Natural killer cell treated with Interleukin-12 subunit alpha and Interleukin-12 subunit beta and Interleukin-15 and Interleukin-18, amount 100 ng/mL, for 72 hours (primary cell): Measurements from ENCODE around the gene GOLGA6D. TPM values are rescaled to one million over a fixed set of nuclear protein-coding genes. Genes with fewer than 3 reads are reported as not detected.
"Not testable (repeated sequence)": the region's sequence is repeated elsewhere in the genome, so short reads cannot be mapped to it uniquely, and the experiment has no call there.

ENCODE experiments used
- ATAC-seq, 2 donors: fragments of 150-1000 bp; cut with Tn5 transposase in 1 of 2; sonication (Bioruptor Pico), chemical (Tn5 transposase) in 1 of 2; 2 replicates each; pipeline ENCODE4 v1.10.0; 2021
- DNase-seq: peaks from one replicate; pipeline ENCODE4 v3.0.0; 2022; ENCODE audit warnings: low spot score
- H3K27ac Mint-ChIP-seq, 2 donors: 1 replicate in 1 of 2; 2 replicates in 1 of 2; pipeline ENCODE4 v1.8.0; 2022; ENCODE audit warnings: mixed read lengths in 2 of 2, mild to moderate bottlenecking in 1 of 2, moderate library complexity in 1 of 2
- H3K27me3 Mint-ChIP-seq, 2 donors: 1 replicate in 1 of 2; 2 replicates in 1 of 2; pipeline ENCODE4 v1.8.0; 2022; ENCODE audit warnings: mixed read lengths in 2 of 2
- H3K36me3 Mint-ChIP-seq: one replicate; pipeline ENCODE4 v1.8.0; 2022; ENCODE audit warnings: mixed read lengths
- H3K4me1 Mint-ChIP-seq, 2 donors: 1 replicate in 1 of 2; 2 replicates in 1 of 2; pipeline ENCODE4 v1.8.0; 2022; ENCODE audit warnings: low read depth in 2 of 2, mixed read lengths in 2 of 2, mild to moderate bottlenecking in 1 of 2
- H3K4me3 Mint-ChIP-seq: one replicate; pipeline ENCODE4 v1.8.0; 2022; ENCODE audit warnings: mixed read lengths
- H3K9me3 Mint-ChIP-seq: 2 replicates; pipeline ENCODE4 v1.8.0; 2022; ENCODE audit warnings: mixed read lengths
- total RNA-seq, 2 donors: library from RNA; stranded (reverse); gene quantifications; one replicate each; pipeline ENCODE4 v1.2.3, GENCODE V29; 2022

GOLGA6D gene
- total RNA-seq, result not detected

DNA sequence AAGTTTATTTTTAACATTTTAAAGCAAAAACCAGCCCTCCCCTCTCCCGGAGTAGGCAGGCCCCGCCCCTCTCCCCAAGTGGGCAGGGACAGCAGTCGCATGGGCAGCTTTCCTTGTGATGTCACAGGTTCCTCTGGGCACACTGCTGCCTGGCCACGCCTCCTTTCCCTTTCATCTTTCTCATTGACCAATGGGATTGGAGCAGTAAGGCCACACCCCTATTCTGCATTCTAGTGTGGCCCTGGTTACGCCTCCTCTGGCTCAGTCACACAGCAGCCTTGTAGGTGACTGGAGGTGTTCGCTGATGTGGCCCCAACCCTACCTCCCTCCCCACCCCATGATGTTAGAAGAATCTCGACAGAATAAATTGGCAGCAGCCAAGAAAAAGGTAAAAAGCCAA, at the start of gene GOLGA6D:
Gene GOLGA6D (plus strand): TSS at position 264 of the 400 bp plus-strand sequence. CDS start 41 bp downstream, at position 305.
- H3K27ac Mint-ChIP-seq, H3K27me3 Mint-ChIP-seq, H3K36me3 Mint-ChIP-seq, ATAC-seq, H3K9me3 Mint-ChIP-seq, DNase-seq, H3K4me3 Mint-ChIP-seq, H3K4me1 Mint-ChIP-seq: not testable (repeated sequence)

GRCh38 chr15:75233504-75234190, 49.0 kb upstream of the GOLGA6D start:
- H3K4me3 Mint-ChIP-seq, result no peak overlapping the region
- peak; percentile 34 for DNase-seq
- no peaks in the 10 kb centered on the region for H3K9me3 Mint-ChIP-seq
- H3K27me3 Mint-ChIP-seq, result peaks cover 5 to 23% of the 10 kb centered on the region in 2 donors
- no peaks in the 10 kb centered on the region for H3K36me3 Mint-ChIP-seq
- H3K27ac Mint-ChIP-seq, result no peak overlapping the region
- no peak for ATAC-seq
- H3K4me1 Mint-ChIP-seq, result peaks cover 3 to 6% of the 10 kb centered on the region in 2 donors

- DNase-seq, result no peak
- Mint-ChIP-seq H3K4me3 (no peak overlapping the region), H3K27ac (no peak overlapping the region), H3K36me3 (no peaks in the 10 kb centered on the region), H3K9me3 (no peaks in the 10 kb centered on the region), H3K27me3 (peaks cover 5 to 30% of the 10 kb centered on the region in 2 donors), H3K4me1 (peaks cover 3 to 6% of the 10 kb centered on the region in 2 donors)
- no peak for ATAC-seq
Measured at GRCh38 chr15:75234191-75234810, 48.3 kb upstream of the GOLGA6D start.

DNA sequence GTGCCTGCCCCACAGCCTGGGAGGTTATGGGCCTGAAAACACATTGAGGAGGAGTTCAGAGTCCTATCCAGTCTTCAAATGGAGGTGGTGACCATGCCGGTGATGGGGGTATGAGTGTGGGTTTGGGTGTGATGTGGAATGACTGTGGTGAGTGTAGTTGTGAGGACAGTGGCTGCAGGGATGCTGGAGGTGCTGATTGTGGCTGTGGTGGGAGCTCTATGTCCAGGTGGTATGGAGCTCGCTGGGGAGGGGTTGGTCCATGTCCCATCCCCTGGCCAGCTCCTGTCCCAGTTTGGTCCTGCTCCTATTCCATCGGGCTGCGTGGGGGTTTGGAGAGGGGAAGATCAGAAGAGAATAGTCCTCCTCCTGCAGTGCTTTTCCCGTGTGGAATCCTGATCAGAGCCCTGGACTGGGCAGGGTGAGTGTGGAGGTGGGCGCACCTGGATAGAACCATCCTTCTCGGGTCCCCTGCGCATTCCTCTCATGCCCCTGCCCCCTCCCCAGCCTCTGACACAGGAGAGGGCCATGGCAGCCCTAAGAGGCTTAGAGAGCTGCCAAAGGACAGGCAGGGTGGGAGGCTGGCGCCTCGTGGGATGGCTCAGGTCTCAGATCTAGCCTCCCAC, 47.5 kb upstream of the GOLGA6D start:
- H3K27me3 Mint-ChIP-seq, result peaks cover 5 to 32% of the 10 kb centered on the region in 2 donors
- H3K27ac Mint-ChIP-seq, result no peak overlapping the region
- H3K4me3 Mint-ChIP-seq, result no peak overlapping the region
- peak; percentile 39 for DNase-seq
- H3K36me3 Mint-ChIP-seq, result no peaks in the 10 kb centered on the region
- no peaks in the 10 kb centered on the region for H3K9me3 Mint-ChIP-seq
- H3K4me1 Mint-ChIP-seq, result peaks cover 3 to 6% of the 10 kb centered on the region in 2 donors
- peak in 1 of 2 donors; percentile 45 for ATAC-seq

- peak; percentile 57 for DNase-seq
- no peak for ATAC-seq
- H3K36me3 Mint-ChIP-seq, result no peaks in the 10 kb centered on the region
- no peak overlapping the region for H3K27ac Mint-ChIP-seq
- peaks cover 3 to 6% of the 10 kb centered on the region in 2 donors for H3K4me1 Mint-ChIP-seq
- H3K4me3 Mint-ChIP-seq, result no peak overlapping the region
- peaks cover 5 to 32% of the 10 kb centered on the region in 2 donors for H3K27me3 Mint-ChIP-seq
- H3K9me3 Mint-ChIP-seq, result no peaks in the 10 kb centered on the region
Measured at GRCh38 chr15:75235760-75236729, 46.6 kb upstream of the GOLGA6D start.

- Mint-ChIP-seq H3K27ac (no peak overlapping the region), H3K27me3 (peaks cover 2 to 24% of the 10 kb centered on the region in 2 donors), H3K4me1 (peaks cover 3 to 6% of the 10 kb centered on the region in 2 donors), H3K9me3 (no peaks in the 10 kb centered on the region), H3K4me3 (no peak overlapping the region), H3K36me3 (no peaks in the 10 kb centered on the region)
- no peak for ATAC-seq
- peak; percentile 46 for DNase-seq
Measured at GRCh38 chr15:75237316-75237982, 45.2 kb upstream of the GOLGA6D start.

DNA sequence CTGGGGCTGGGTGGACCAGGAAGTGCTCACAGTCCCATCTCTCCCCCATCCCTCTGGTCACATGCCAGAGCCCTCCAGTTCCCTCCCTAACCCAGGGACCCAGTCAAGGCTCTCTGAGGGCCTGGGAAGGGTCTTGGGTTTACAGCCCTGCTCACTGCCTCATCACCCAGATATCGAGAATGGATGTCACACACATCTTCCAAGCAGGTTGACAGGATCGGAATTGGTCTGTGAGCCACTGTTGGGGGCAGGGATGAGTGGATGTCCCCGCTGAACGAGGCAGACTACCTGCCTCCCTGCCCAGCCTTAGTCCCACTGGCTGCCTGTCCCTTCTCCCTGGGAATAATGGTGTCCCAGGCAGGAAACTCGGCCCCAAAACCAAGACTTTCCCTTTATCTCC, 44.5 kb upstream of the GOLGA6D start:
- Mint-ChIP-seq H3K27ac (no peak overlapping the region), H3K27me3 (peaks cover 0 to 18% of the 10 kb centered on the region in 2 donors), H3K4me3 (no peak overlapping the region), H3K9me3 (no peaks in the 10 kb centered on the region), H3K4me1 (peaks cover 3 to 6% of the 10 kb centered on the region in 2 donors), H3K36me3 (no peaks in the 10 kb centered on the region)
- no peak for ATAC-seq
- peak; percentile 57 for DNase-seq

GRCh38 chr15:75245741-75246140, 36.9 kb upstream of the GOLGA6D start:
- not testable (repeated sequence) for H3K4me3 Mint-ChIP-seq, H3K9me3 Mint-ChIP-seq, H3K27ac Mint-ChIP-seq, H3K36me3 Mint-ChIP-seq, H3K27me3 Mint-ChIP-seq, ATAC-seq, H3K4me1 Mint-ChIP-seq, DNase-seq

- H3K27ac Mint-ChIP-seq, ATAC-seq, H3K36me3 Mint-ChIP-seq, H3K4me3 Mint-ChIP-seq, H3K9me3 Mint-ChIP-seq, H3K4me1 Mint-ChIP-seq, DNase-seq: not testable (repeated sequence)
- peaks cover 7 to 15% of the 10 kb centered on the region in 2 donors for H3K27me3 Mint-ChIP-seq
Measured at GRCh38 chr15:75248991-75249390, 33.6 kb upstream of the GOLGA6D start.

GRCh38 chr15:75249726-75250125, 32.9 kb upstream of the GOLGA6D start:
- Mint-ChIP-seq H3K36me3 (no peaks in the 10 kb centered on the region), H3K4me1 (no peaks in the 10 kb centered on the region), H3K27ac (no peak overlapping the region), H3K4me3 (no peak overlapping the region), H3K27me3 (peaks cover 7 to 15% of the 10 kb centered on the region in 2 donors), H3K9me3 (no peaks in the 10 kb centered on the region)
- DNase-seq, result no peak
- ATAC-seq, result no peak

DNA sequence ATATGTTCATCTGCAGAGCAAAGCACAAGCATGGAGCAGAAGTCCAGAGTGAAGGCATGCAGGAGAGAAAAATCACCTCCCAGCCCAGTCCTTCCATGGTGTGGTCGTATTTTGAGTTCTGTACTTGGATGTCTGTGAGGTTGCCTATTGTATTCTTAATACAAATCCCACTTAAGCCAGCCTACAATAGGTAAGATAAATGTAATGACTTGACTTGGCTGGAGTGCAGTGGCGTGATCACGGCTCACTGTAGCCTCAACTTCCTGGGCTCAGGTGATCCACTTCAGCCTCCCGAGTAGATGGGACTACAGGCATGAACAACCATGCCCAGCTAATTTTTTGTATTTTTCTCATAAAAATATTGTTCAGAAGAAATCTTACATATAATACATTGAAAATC, 31.3 kb upstream of the GOLGA6D start:
- H3K4me1 Mint-ChIP-seq, H3K4me3 Mint-ChIP-seq, H3K27ac Mint-ChIP-seq, H3K9me3 Mint-ChIP-seq, DNase-seq, H3K36me3 Mint-ChIP-seq, ATAC-seq: not testable (repeated sequence)
- H3K27me3 Mint-ChIP-seq, result peaks cover under 1 to 15% of the 10 kb centered on the region in 2 donors

- ATAC-seq, H3K4me1 Mint-ChIP-seq, H3K9me3 Mint-ChIP-seq, H3K36me3 Mint-ChIP-seq, DNase-seq, H3K27ac Mint-ChIP-seq, H3K4me3 Mint-ChIP-seq: not testable (repeated sequence)
- peaks cover 0 to 15% of the 10 kb centered on the region in 2 donors for H3K27me3 Mint-ChIP-seq
Measured at GRCh38 chr15:75252285-75252684, 30.4 kb upstream of the GOLGA6D start.

- not testable (repeated sequence) for H3K4me3 Mint-ChIP-seq, H3K27ac Mint-ChIP-seq, H3K36me3 Mint-ChIP-seq, ATAC-seq, DNase-seq, H3K9me3 Mint-ChIP-seq, H3K27me3 Mint-ChIP-seq, H3K4me1 Mint-ChIP-seq
Measured at GRCh38 chr15:75258034-75258433, 24.6 kb upstream of the GOLGA6D start, which contains the start of gene GOLGA6C. Gene GOLGA6C (plus strand): TSS chr15:75258334. CDS start chr15:75258599, 265 bp downstream.
